ENCODE measurements around the gene PARD3B.

- TF ChIP-seq POLR2A (IDR thresholded peaks at IDR 0.05; ENCODE audit: low read depth, low read length): no peak
- no peak for TF ChIP-seq CTCF (IDR thresholded peaks at IDR 0.05 in 2 of 3, conservative IDR thresholded peaks at IDR 0.05 in 1 of 3; ENCODE audit: control insufficient read depth in 2 of 3, extremely low read depth in 1 of 3, insufficient read depth in 1 of 3, low read depth in 3 of 3, low read length in 3 of 3)
- TF ChIP-seq ZNF274 (IDR thresholded peaks at IDR 0.05; ENCODE audit: insufficient read depth, insufficient read length): no peak
- no peak for TF ChIP-seq NFYA (IDR thresholded peaks at IDR 0.05; ENCODE audit: borderline replicate concordance, low read depth, low read length)
Measured at GRCh38 chr2:204722691-204723090, 177.4 kb downstream of the PARD3B start.
